NT2/D1 (cell line): ENCODE measurements around the gene ZNF652.

Source experiments
- DNase-seq: peaks from one replicate; pipeline ENCODE4 v3.0.0-alpha.2; 2011; ENCODE audit warnings: low read depth, low spot score
- H3K27me3 ChIP-seq: 2 replicates; pipeline ENCODE4 v1.6.0; 2011; ENCODE audit warnings: mild to moderate bottlenecking; ENCODE audit not compliant: insufficient read length, insufficient read depth
- H3K36me3 ChIP-seq: 2 replicates; pipeline ENCODE4 v1.6.1; 2011; ENCODE audit warnings: mild to moderate bottlenecking, low read length, mixed read lengths; ENCODE audit not compliant: insufficient read depth, insufficient read length
- H3K4me1 ChIP-seq: 2 replicates; pipeline ENCODE4 v1.5.1; 2011; ENCODE audit not compliant: insufficient read depth, insufficient read length
- H3K4me3 ChIP-seq: 2 replicates; pipeline ENCODE4 v1.5.1; 2011; ENCODE audit warnings: low read depth; ENCODE audit not compliant: insufficient read length
- H3K9ac ChIP-seq: 2 replicates; pipeline ENCODE4 v1.6.0; 2011; ENCODE audit warnings: low read depth; ENCODE audit not compliant: insufficient read length
- H3K9me3 ChIP-seq: 2 replicates; pipeline ENCODE4 v1.5.1; 2011; ENCODE audit warnings: mild to moderate bottlenecking, low read length; ENCODE audit not compliant: insufficient read depth
- SUZ12 ChIP-seq: IDR thresholded peaks from 2 replicates; pipeline ENCODE4 v1.6.1; 2011; ENCODE audit not compliant: insufficient read length, insufficient read depth; ENCODE audit errors: extremely low read depth
- YY1 ChIP-seq: IDR thresholded peaks from 2 replicates; pipeline ENCODE4 v1.6.1; 2011; ENCODE audit not compliant: insufficient read length, insufficient read depth
- ZNF274 ChIP-seq: IDR thresholded peaks from 2 replicates; pipeline ENCODE4 v1.6.1; 2011; ENCODE audit warnings: mild to moderate bottlenecking, low read depth, low read length

The ZNF652 gene

GRCh38 chr17:49388692-49389513 lies 26.9 kb upstream of the ZNF652 start:
- Histone ChIP-seq H3K4me1 (peaks cover 6% of the 10 kb centered on the region), H3K9me3 (no peaks in the 10 kb centered on the region), H3K4me3 (no peak overlapping the region), H3K9ac (no peak overlapping the region), H3K27me3 (no peaks in the 10 kb centered on the region), H3K36me3 (no peaks in the 10 kb centered on the region)
- DNase-seq, result no peak
- TF ChIP-seq ZNF274 (no peak), YY1 (no peak), SUZ12 (no peak)

DNA sequence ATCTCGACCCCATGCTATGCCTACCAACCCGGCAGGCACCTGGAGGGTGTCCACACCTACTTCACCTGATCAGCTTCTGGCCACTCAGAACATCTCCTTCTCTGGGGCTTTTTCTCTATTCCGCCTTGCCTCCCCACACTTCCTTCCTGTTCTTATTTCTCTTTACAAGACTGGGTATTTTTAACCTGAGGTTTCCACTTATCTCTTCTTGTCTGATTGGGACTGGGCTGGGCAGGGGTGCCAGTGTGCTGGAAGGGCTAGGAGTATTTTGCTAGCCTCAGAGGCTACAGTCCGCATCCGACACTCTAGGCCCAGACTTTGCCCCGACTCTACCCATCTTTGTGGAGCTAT lies 26.2 kb upstream of the ZNF652 start:
- no peak for DNase-seq
- Histone ChIP-seq H3K4me1 (peaks cover 6% of the 10 kb centered on the region), H3K27me3 (no peaks in the 10 kb centered on the region), H3K4me3 (no peak overlapping the region), H3K36me3 (no peaks in the 10 kb centered on the region), H3K9me3 (no peaks in the 10 kb centered on the region), H3K9ac (no peak overlapping the region)
- TF ChIP-seq SUZ12 (no peak), ZNF274 (no peak), YY1 (no peak)

DNA sequence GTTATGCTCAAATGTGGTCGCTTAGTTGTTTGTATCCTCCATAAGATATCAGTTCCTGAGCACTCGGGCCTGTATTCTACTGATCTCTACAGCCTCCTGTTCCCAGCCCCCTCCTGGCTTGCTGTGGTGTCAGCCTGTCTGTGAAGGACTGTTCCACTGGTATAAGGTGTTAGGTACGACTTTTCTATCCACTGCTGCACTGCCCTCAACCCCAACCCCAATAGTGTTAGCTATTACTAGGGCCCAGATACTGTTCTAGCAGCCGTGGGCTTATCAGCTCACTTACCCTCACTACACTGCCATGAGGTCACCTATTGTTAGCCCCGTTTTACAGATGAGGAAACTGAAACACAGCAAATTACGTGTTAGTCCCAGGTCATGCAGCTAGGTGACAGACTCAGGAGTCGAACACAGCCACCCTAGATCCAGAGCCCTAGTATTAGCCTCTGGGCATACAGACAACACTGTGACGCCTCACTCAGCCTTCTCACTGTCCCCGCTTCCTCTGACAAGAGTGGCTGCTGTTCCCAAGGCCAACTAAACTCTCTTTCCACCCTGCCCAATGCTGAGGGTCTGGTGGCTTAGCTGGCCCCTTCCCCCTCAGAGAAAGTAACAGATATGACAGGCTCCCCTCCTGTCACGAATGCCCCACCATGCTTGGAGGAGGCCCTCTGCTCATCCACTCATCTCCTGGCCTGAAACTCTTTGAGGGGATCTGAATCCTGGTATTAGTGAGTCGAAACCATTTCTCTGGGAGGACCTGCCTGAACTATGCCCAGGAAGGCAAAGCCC lies 25.6 kb upstream of the ZNF652 start:
- no peak for DNase-seq
- H3K4me1 ChIP-seq, result peaks cover 6% of the 10 kb centered on the region
- TF ChIP-seq SUZ12 (no peak), YY1 (no peak), ZNF274 (no peak)
- H3K36me3 ChIP-seq, result no peaks in the 10 kb centered on the region
- H3K4me3 ChIP-seq, result no peak overlapping the region
- no peaks in the 10 kb centered on the region for H3K9me3 ChIP-seq
- no peaks in the 10 kb centered on the region for H3K27me3 ChIP-seq
- H3K9ac ChIP-seq, result no peak overlapping the region

GRCh38 chr17:49386373-49386772 lies 24.3 kb upstream of the ZNF652 start:
- Histone ChIP-seq H3K9me3 (no peaks in the 10 kb centered on the region), H3K36me3 (no peaks in the 10 kb centered on the region), H3K27me3 (no peaks in the 10 kb centered on the region), H3K4me3 (no peak overlapping the region), H3K4me1 (peaks cover 6% of the 10 kb centered on the region), H3K9ac (no peak overlapping the region)
- TF ChIP-seq ZNF274 (no peak), SUZ12 (no peak), YY1 (no peak)
- DNase-seq, result no peak

GRCh38 chr17:49384951-49385350 lies 22.9 kb upstream of the ZNF652 start:
- TF ChIP-seq ZNF274 (no peak), YY1 (no peak), SUZ12 (no peak)

DNA sequence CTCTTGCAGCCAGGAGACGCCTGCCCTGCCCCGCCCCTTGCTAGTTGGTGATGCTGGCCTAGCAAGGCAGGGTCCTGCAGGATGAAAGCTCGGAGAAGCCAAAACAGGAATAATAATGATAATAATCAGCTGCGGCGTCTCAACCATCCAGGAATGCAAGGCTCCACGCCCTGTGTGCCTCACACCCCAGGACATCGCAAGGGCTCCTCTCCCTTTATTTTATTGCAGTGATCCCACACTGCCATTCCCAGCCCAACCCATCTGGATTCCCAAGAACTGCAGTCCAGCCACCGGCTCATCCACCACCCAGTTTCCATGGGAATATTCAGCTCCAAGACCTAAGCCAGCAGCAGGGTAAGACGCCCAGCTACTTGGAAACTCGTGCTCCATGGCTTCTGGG lies 21.0 kb upstream of the ZNF652 start:
- no peak overlapping the region for H3K9ac ChIP-seq
- H3K27me3 ChIP-seq, result no peaks in the 10 kb centered on the region
- no peak for TF ChIP-seq ZNF274
- no peak for TF ChIP-seq YY1
- TF ChIP-seq SUZ12, result no peak
- peaks cover 3% of the 10 kb centered on the region for H3K4me1 ChIP-seq
- H3K9me3 ChIP-seq, result 0 out of 2 replicates have a peak, but pooled peaks cover 6% of the 10 kb centered on the region
- no peak for DNase-seq
- no peak overlapping the region for H3K4me3 ChIP-seq
- no peaks in the 10 kb centered on the region for H3K36me3 ChIP-seq

More at GRCh38 chr17:49384951-49385350, 22.9 kb upstream of the ZNF652 start:
- H3K4me1 ChIP-seq, result peaks cover 3% of the 10 kb centered on the region
- no peak for DNase-seq
- no peaks in the 10 kb centered on the region for H3K36me3 ChIP-seq
- no peaks in the 10 kb centered on the region for H3K9me3 ChIP-seq
- no peak overlapping the region for H3K9ac ChIP-seq
- H3K4me3 ChIP-seq, result no peak overlapping the region
- H3K27me3 ChIP-seq, result no peaks in the 10 kb centered on the region

GRCh38 chr17:49382556-49382955 lies 20.5 kb upstream of the ZNF652 start:
- Histone ChIP-seq H3K4me3 (no peak overlapping the region), H3K4me1 (no peaks in the 10 kb centered on the region), H3K9me3 (0 out of 2 replicates have a peak, but pooled peaks cover 6% of the 10 kb centered on the region), H3K36me3 (no peaks in the 10 kb centered on the region), H3K27me3 (no peaks in the 10 kb centered on the region), H3K9ac (no peak overlapping the region)
- TF ChIP-seq YY1, result no peak
- TF ChIP-seq ZNF274, result no peak
- no peak for TF ChIP-seq SUZ12
- no peak for DNase-seq
